ENCODE results near the gene PCED1B. TPM values are rescaled to one million over a fixed set of nuclear protein-coding genes. Genes with fewer than 3 reads are reported as not detected.

The PCED1B gene
- total and polyA plus RNA-seq, 2 donors (not counting 1 experiment from before 2014, with no cell fraction given): 26.2 to 45.8 TPM

- Mint-ChIP-seq H3K4me3 (no peak overlapping the region), H3K9me3 (ENCODE audit: insufficient read depth) (no peaks in the 10 kb centered on the region), H3K4me1 (peaks cover 12% of the 10 kb centered on the region), H3K27ac (no peak overlapping the region), H3K27me3 (no peaks in the 10 kb centered on the region)
- WGBS (ENCODE audit: insufficient coverage): 100% methylated on average over 5 of the region's 7 CpGs
- DNase-seq (no peak), ATAC-seq (ENCODE audit: low read depth) (no peak)
- Histone ChIP-seq H3K4me1 (ENCODE audit: control insufficient read depth in 2 of 2, insufficient read depth in 2 of 2, low read length in 2 of 2) (peaks cover 0 to 8% of the 10 kb centered on the region in 2 donors), H3K27me3 (replicated peaks in 1 of 4; ENCODE audit: control extremely low read depth in 1 of 4, control insufficient read depth in 3 of 4, insufficient read depth in 4 of 4, low read length in 3 of 4) (no peaks in the 10 kb centered on the region), H3K27ac (ENCODE audit: low read length in 2 of 2) (no peak overlapping the region), H3K4me3 (ENCODE audit: control extremely low read depth in 1 of 5, extremely low read depth in 1 of 5, insufficient read depth in 1 of 5, low read depth in 2 of 5, low read length in 4 of 5) (no peak overlapping the region), H4K20me1 (ENCODE audit: control insufficient read depth, insufficient read depth, low read length, poor library complexity, severe bottlenecking) (no peaks in the 10 kb centered on the region), H3K36me3 (replicated peaks in 1 of 2; ENCODE audit: control extremely low read depth in 1 of 2, control insufficient read depth in 1 of 2, extremely low read depth in 1 of 2, insufficient read depth in 2 of 2, low read length in 1 of 2) (no peaks in the 10 kb centered on the region), H2AFZ (ENCODE audit: insufficient read depth, low read depth, low read length, poor library complexity, severe bottlenecking) (no peak overlapping the region), H3K9me3 (ENCODE audit: control extremely low read depth in 1 of 3, control insufficient read depth in 2 of 3, insufficient read depth in 1 of 3, low read length in 2 of 3) (no peaks in the 10 kb centered on the region), H3K79me2 (ENCODE audit: control insufficient read depth, insufficient read depth, low read length) (no peaks in the 10 kb centered on the region), H3K4me2 (replicated peaks; ENCODE audit: low read depth, low read length, poor library complexity, severe bottlenecking) (no peak overlapping the region), H3K9ac (ENCODE audit: low read length) (no peak overlapping the region)
- TF ChIP-seq EZH2 (IDR thresholded peaks at IDR 0.05; ENCODE audit: borderline replicate concordance, insufficient read depth, low read depth, low read length, poor library complexity, severe bottlenecking): no peak
- TF ChIP-seq CTCF (IDR thresholded peaks at IDR 0.05): no peak
- intact Hi-C loops (cut with micrococcal nuclease): loop anchor here (10.0 kb wide), 1 partner anchor 51 kb away; no protein-coding TSS in a partner anchor
- POLR2A ChIA-PET: no interaction called here
- CTCF ChIA-PET: no interaction called here
These were observed 56.2 kb downstream of the PCED1B start for GRCh38 chr12:47135578-47135977.

GRCh38 chr12:47139000-47139681 lies 59.7 kb downstream of the PCED1B start:
- WGBS (ENCODE audit: insufficient coverage): 100% methylated on average over 1 of the region's 2 CpGs

More at GRCh38 chr12:47139000-47139681, 59.7 kb downstream of the PCED1B start:
- Mint-ChIP-seq H3K27me3 (no peaks in the 10 kb centered on the region), H3K27ac (no peak overlapping the region), H3K4me3 (no peak overlapping the region), H3K4me1 (peaks cover 7% of the 10 kb centered on the region), H3K9me3 (ENCODE audit: insufficient read depth) (no peaks in the 10 kb centered on the region)
- ATAC-seq (ENCODE audit: low read depth) (no peak), DNase-seq (no peak)
- Histone ChIP-seq H2AFZ (ENCODE audit: insufficient read depth, low read depth, low read length, poor library complexity, severe bottlenecking) (no peak overlapping the region), H3K36me3 (replicated peaks in 1 of 2; ENCODE audit: control extremely low read depth in 1 of 2, control insufficient read depth in 1 of 2, extremely low read depth in 1 of 2, insufficient read depth in 2 of 2, low read length in 1 of 2) (no peaks in the 10 kb centered on the region), H4K20me1 (ENCODE audit: control insufficient read depth, insufficient read depth, low read length, poor library complexity, severe bottlenecking) (no peaks in the 10 kb centered on the region), H3K4me1 (ENCODE audit: control insufficient read depth in 2 of 2, insufficient read depth in 2 of 2, low read length in 2 of 2) (peaks cover 0 to 3% of the 10 kb centered on the region in 2 donors), H3K27ac (ENCODE audit: low read length in 2 of 2) (no peak overlapping the region), H3K9ac (ENCODE audit: low read length) (no peak overlapping the region), H3K4me3 (ENCODE audit: control extremely low read depth in 1 of 5, extremely low read depth in 1 of 5, insufficient read depth in 1 of 5, low read depth in 2 of 5, low read length in 4 of 5) (no peak overlapping the region), H3K27me3 (replicated peaks in 1 of 4; ENCODE audit: control extremely low read depth in 1 of 4, control insufficient read depth in 3 of 4, insufficient read depth in 4 of 4, low read length in 3 of 4) (no peaks in the 10 kb centered on the region), H3K4me2 (replicated peaks; ENCODE audit: low read depth, low read length, poor library complexity, severe bottlenecking) (no peak overlapping the region), H3K79me2 (ENCODE audit: control insufficient read depth, insufficient read depth, low read length) (no peaks in the 10 kb centered on the region), H3K9me3 (ENCODE audit: control extremely low read depth in 1 of 3, control insufficient read depth in 2 of 3, insufficient read depth in 1 of 3, low read length in 2 of 3) (no peaks in the 10 kb centered on the region)
- intact Hi-C loops (cut with micrococcal nuclease): loop anchor here (10.0 kb wide), 1 partner anchor 54 kb away; no protein-coding TSS in a partner anchor
- TF ChIP-seq CTCF (IDR thresholded peaks at IDR 0.05) (no peak), EZH2 (IDR thresholded peaks at IDR 0.05; ENCODE audit: borderline replicate concordance, insufficient read depth, low read depth, low read length, poor library complexity, severe bottlenecking) (no peak)
- CTCF ChIA-PET: no interaction called here
- POLR2A ChIA-PET: no interaction called here
